A549 (cell line): ENCODE measurements around the gene CCDC116. TPM values are rescaled to one million over a fixed set of nuclear protein-coding genes. Genes with fewer than 3 reads are reported as not detected.
A peak's percentile ranks its signal among the peaks of the same experiment; 100 is the strongest.

Source experiments
- ATAC-seq, 2 experiments: fragments of 200-7000 bp in 1 of 2; fragments of >200 bp in 1 of 2; cut with Nextera tagmentation in 1 of 2; cut with Tn5 transposase in 1 of 2; 3 replicates each; pipeline versions ENCODE4 v1.8.0 to v1.9.1; 2018 to 2020; ENCODE audit warnings: mild to moderate bottlenecking in 1 of 2, moderate library complexity in 1 of 2
- CTCF ChIA-PET: fragments of 300-600 bp; sonication (Branson Sonifier 250); formaldehyde crosslinking; extraction: SDS; loops from one replicate; lab custom pipeline; 2021; ENCODE audit warnings: antibody characterized with exemption, inconsistent platforms; lab: Yijun Ruan, JAX
- POLR2A ChIA-PET: fragments of 350-600 bp; formaldehyde crosslinking; extraction: SDS; loops from one replicate; lab custom pipeline; 2021; ENCODE audit warnings: antibody characterized with exemption, inconsistent platforms; lab: Yijun Ruan, JAX
- DNase-seq, 2 experiments: peaks; one replicate each; pipeline versions ENCODE4 v3.0.0 to v3.0.0-alpha.2; 2011 to 2016; ENCODE audit warnings: low read depth in 1 of 2, low spot score in 1 of 2
- FAIRE-seq: peaks from 2 replicates; lab custom pipeline; 2011; peaks lifted over from hg19 to GRCh38; lab: Jason Lieb, UNC
- H3K27ac ChIP-seq, 2 experiments: fragments of >200 bp; sonication (Bioruptor Twin); formaldehyde crosslinking; 3 replicates each; pipeline ENCODE4 v1.5.1; 2016 to 2017
- H3K4me1 ChIP-seq: fragments of >200 bp; sonication (Bioruptor Twin); formaldehyde crosslinking; 3 replicates; pipeline ENCODE4 v1.6.1; 2016
- H3K4me2 ChIP-seq: fragments of >200 bp; sonication (Bioruptor Twin); formaldehyde crosslinking; 3 replicates; pipeline ENCODE4 v1.6.1; 2016
- H3K4me3 ChIP-seq: fragments of >200 bp; sonication (Bioruptor Twin); formaldehyde crosslinking; 3 replicates; pipeline ENCODE4 v1.5.1; 2016
- H3K9me3 ChIP-seq: fragments of >200 bp; sonication (Bioruptor Twin); formaldehyde crosslinking; 3 replicates; pipeline ENCODE4 v1.6.1; 2016
- ATOH8 ChIP-seq: fragments of 250-450 bp; sonication (Bioruptor Pico); IDR thresholded peaks from 2 replicates; pipeline ENCODE4 v1.5.0; 2020; ENCODE audit warnings: low read depth, mild to moderate bottlenecking, moderate library complexity
- BHLHE40 ChIP-seq: IDR thresholded peaks from 2 replicates; pipeline ENCODE4 v1.6.1; 2012; ENCODE audit warnings: low read depth, low read length, inconsistent platforms
- CBX2 ChIP-seq: fragments of 200-600 bp; sonication (generic); IDR thresholded peaks from 2 replicates; pipeline ENCODE4 v1.6.1; 2016; ENCODE audit warnings: low read depth, mild to moderate bottlenecking, borderline replicate concordance
- E2F6 ChIP-seq: IDR thresholded peaks from 2 replicates; pipeline ENCODE4 v1.6.1; 2012; ENCODE audit warnings: low read depth, borderline replicate concordance
- EHMT2 ChIP-seq: fragments of 200-600 bp; sonication (generic); IDR thresholded peaks from 2 replicates; pipeline ENCODE4 v1.6.1; 2016; ENCODE audit warnings: antibody characterized with exemption, low read depth, mild to moderate bottlenecking, moderate library complexity
- ELK1 ChIP-seq: fragments of 150-350 bp; IDR thresholded peaks from 2 replicates; pipeline ENCODE4 v1.6.1; 2014; ENCODE audit warnings: low read depth, mild to moderate bottlenecking, low read length
- EP300 ChIP-seq, 2 experiments: fragments of >200 bp; sonication (Bioruptor Twin); formaldehyde crosslinking; IDR thresholded peaks; 2 replicates in 1 of 2; 3 replicates in 1 of 2; pipeline ENCODE4 v1.6.1; 2016 to 2017
- ESRRA ChIP-seq: fragments of 150-350 bp; IDR thresholded peaks from 2 replicates; pipeline ENCODE4 v1.6.1; 2014; ENCODE audit warnings: mild to moderate bottlenecking, low read length, borderline replicate concordance
- HEYL ChIP-seq: fragments of 250-450 bp; sonication (Bioruptor Pico); IDR thresholded peaks from 2 replicates; pipeline ENCODE4 v1.8.0; 2021; ENCODE audit warnings: mild to moderate bottlenecking, moderate library complexity
- HOXB5 ChIP-seq: fragments of 250-450 bp; sonication (Bioruptor Pico); IDR thresholded peaks from 2 replicates; pipeline ENCODE4 v1.5.0; 2020; ENCODE audit warnings: mild to moderate bottlenecking, moderate library complexity
- JUN ChIP-seq, 2 experiments: fragments of >200 bp; sonication (Bioruptor Twin); formaldehyde crosslinking; IDR thresholded peaks; 2 replicates in 1 of 2; 3 replicates in 1 of 2; pipeline ENCODE4 v1.6.1; 2016 to 2017
- KDM5A ChIP-seq: fragments of 200-600 bp; sonication (generic); IDR thresholded peaks from 2 replicates; pipeline ENCODE4 v1.6.1; 2016; ENCODE audit warnings: antibody characterized with exemption, mild to moderate bottlenecking
- MAFK ChIP-seq: fragments of 450-650 bp; IDR thresholded peaks from 2 replicates; pipeline ENCODE4 v1.6.1; 2014; ENCODE audit not compliant: partially characterized antibody
- MYC ChIP-seq: IDR thresholded peaks from 2 replicates; pipeline ENCODE4 v1.6.1; 2012; ENCODE audit warnings: mild to moderate bottlenecking, inconsistent platforms, low read length, improper control_type of control experiment, borderline replicate concordance
- NFE2L2 ChIP-seq: fragments of 150-350 bp; conservative IDR thresholded peaks from 2 replicates; pipeline ENCODE4 v1.6.1; 2014; ENCODE audit warnings: low read length
- PHF8 ChIP-seq: fragments of 200-600 bp; sonication (generic); IDR thresholded peaks from 2 replicates; pipeline ENCODE4 v1.6.1; 2016; ENCODE audit warnings: low read depth, mild to moderate bottlenecking, antibody characterized with exemption, moderate library complexity, borderline replicate concordance
- POLR2A ChIP-seq: IDR thresholded peaks from 2 replicates; pipeline ENCODE4 v1.6.1; 2012; ENCODE audit warnings: mild to moderate bottlenecking, low read length
- RAD21 ChIP-seq, 2 experiments: fragments of >200 bp in 1 of 2; sonication (Bioruptor Twin) in 1 of 2; formaldehyde crosslinking in 1 of 2; IDR thresholded peaks in 1 of 2; conservative IDR thresholded peaks in 1 of 2; 2 replicates in 1 of 2; 3 replicates in 1 of 2; pipeline ENCODE4 v1.6.1; 2012 to 2018; ENCODE audit warnings: inconsistent platforms in 1 of 2
- RFX5 ChIP-seq: fragments of 450-650 bp; IDR thresholded peaks from 2 replicates; pipeline ENCODE4 v1.7.1; 2014; ENCODE audit warnings: antibody characterized with exemption, mild to moderate bottlenecking, moderate library complexity
- RNF2 ChIP-seq: fragments of 200-600 bp; sonication (generic); IDR thresholded peaks from 2 replicates; pipeline ENCODE4 v1.6.1; 2016; ENCODE audit warnings: low read depth, mild to moderate bottlenecking, antibody characterized with exemption, moderate library complexity, borderline replicate concordance
- SMC3 ChIP-seq: fragments of >200 bp; sonication (Bioruptor Twin); formaldehyde crosslinking; IDR thresholded peaks from 3 replicates; pipeline ENCODE4 v1.6.1; 2018; ENCODE audit warnings: inconsistent platforms
- TFCP2L1 ChIP-seq: fragments of 250-450 bp; sonication (Bioruptor Pico); IDR thresholded peaks from 2 replicates; pipeline ENCODE4 v1.5.0; 2021; ENCODE audit warnings: mild to moderate bottlenecking
- WGBS: methylation state at CpG from one replicate; pipeline ENCODE4 v1.1.6; 2017; ENCODE audit errors: missing lambda C conversion rate; 5-methylcytosine and 5-hydroxymethylcytosine counted together
- polyA plus RNA-seq, 4 experiments: library from polyadenylated mRNA; depleted of rRNA in 3 of 4; stranded (reverse); fragments of >200 nt; fragmentation: RNase III in 1 of 4; extraction: RNeasy Plus Mini Kit Qiagen cat#74134 plus additional on column Dnase treatment in 1 of 4; gene quantifications; 2 replicates in 3 of 4; 3 replicates in 1 of 4; pipeline ENCODE4 v1.2.3, GENCODE V29; 2011 to 2017
- TF ChIP-seq, protein P1 (sequence below): IDR thresholded peaks from 2 replicates; pipeline ENCODE4 v1.6.1; 2012
- TF ChIP-seq, protein P2 (sequence below): fragments of 200-600 bp; sonication (generic); IDR thresholded peaks from 2 replicates; pipeline ENCODE4 v1.6.1; 2016; ENCODE audit warnings: antibody characterized with exemption, mild to moderate bottlenecking, moderate library complexity

The CCDC116 gene
- polyA plus RNA-seq, 2 of the 4 experiments (the other 2 are of a cell fraction), result 0.06 TPM; not detected in 1

GRCh38 chr22:21641417-21641788 lies 8.8 kb downstream of the CCDC116 start (continued):
- TF ChIP-seq E2F6 (no peak), MAFK (no peak), EP300 (IDR thresholded peaks at IDR 0.05) (no peak), MYC (no peak), BHLHE40 (no peak), EHMT2 (no peak), NFE2L2 (no peak), RNF2 (no peak), KDM5A (peak; percentile 50; the same call in 1 of the 2 replicates), HEYL (CRISPR knock-in tag) (no peak), ESRRA (no peak), RAD21 (conservative IDR thresholded peaks at IDR 0.05 in 1 of 2, IDR thresholded peaks at IDR 0.05 in 1 of 2) (peak; percentile 48 to 55), SMC3 (peak; percentile 46), ATOH8 (CRISPR knock-in tag) (no peak), TFCP2L1 (no peak)
- TF ChIP-seq, protein P1, sequence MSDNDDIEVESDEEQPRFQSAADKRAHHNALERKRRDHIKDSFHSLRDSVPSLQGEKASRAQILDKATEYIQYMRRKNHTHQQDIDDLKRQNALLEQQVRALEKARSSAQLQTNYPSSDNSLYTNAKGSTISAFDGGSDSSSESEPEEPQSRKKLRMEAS, result 0 out of 2 replicates have a peak, but pooled peaks have one; percentile 12

- POLR2A ChIA-PET, result interaction anchor here (0.6 to 2.3 kb wide), 5 partner anchors 11 to 185 kb away, joined by 3 to 30 read pairs (median 7); no protein-coding TSS in a partner anchor
- TF ChIP-seq RAD21 (conservative IDR thresholded peaks at IDR 0.05 in 1 of 2, IDR thresholded peaks at IDR 0.05 in 1 of 2), result no peak
- TF ChIP-seq HOXB5 (CRISPR knock-in tag), result 0 out of 2 replicates have a peak, but pooled peaks have one; percentile 25
- 0 out of 2 replicates have a peak, but pooled peaks have one; percentile 38 for TF ChIP-seq KDM5A
- TF ChIP-seq JUN (IDR thresholded peaks at IDR 0.05), result peak in 1 of 2 experiments; percentile 30; a peak in 1 of 5 replicates
- TF ChIP-seq PHF8, result peak; percentile 45
- TF ChIP-seq, protein P1, result peak; percentile 62; the same call in 1 of the 2 replicates
- TF ChIP-seq CBX2, result no peak
- TF ChIP-seq, protein P2, sequence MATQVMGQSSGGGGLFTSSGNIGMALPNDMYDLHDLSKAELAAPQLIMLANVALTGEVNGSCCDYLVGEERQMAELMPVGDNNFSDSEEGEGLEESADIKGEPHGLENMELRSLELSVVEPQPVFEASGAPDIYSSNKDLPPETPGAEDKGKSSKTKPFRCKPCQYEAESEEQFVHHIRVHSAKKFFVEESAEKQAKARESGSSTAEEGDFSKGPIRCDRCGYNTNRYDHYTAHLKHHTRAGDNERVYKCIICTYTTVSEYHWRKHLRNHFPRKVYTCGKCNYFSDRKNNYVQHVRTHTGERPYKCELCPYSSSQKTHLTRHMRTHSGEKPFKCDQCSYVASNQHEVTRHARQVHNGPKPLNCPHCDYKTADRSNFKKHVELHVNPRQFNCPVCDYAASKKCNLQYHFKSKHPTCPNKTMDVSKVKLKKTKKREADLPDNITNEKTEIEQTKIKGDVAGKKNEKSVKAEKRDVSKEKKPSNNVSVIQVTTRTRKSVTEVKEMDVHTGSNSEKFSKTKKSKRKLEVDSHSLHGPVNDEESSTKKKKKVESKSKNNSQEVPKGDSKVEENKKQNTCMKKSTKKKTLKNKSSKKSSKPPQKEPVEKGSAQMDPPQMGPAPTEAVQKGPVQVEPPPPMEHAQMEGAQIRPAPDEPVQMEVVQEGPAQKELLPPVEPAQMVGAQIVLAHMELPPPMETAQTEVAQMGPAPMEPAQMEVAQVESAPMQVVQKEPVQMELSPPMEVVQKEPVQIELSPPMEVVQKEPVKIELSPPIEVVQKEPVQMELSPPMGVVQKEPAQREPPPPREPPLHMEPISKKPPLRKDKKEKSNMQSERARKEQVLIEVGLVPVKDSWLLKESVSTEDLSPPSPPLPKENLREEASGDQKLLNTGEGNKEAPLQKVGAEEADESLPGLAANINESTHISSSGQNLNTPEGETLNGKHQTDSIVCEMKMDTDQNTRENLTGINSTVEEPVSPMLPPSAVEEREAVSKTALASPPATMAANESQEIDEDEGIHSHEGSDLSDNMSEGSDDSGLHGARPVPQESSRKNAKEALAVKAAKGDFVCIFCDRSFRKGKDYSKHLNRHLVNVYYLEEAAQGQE, result peak; percentile 51
- peak; percentile 81 for TF ChIP-seq POLR2A
- TF ChIP-seq ELK1, result no peak
- TF ChIP-seq TFCP2L1, result no peak
- TF ChIP-seq E2F6, result peak; percentile 62; the same call in 1 of the 2 replicates
- peak; percentile 60; the same call in 1 of the 2 replicates for TF ChIP-seq RFX5
- TF ChIP-seq, all 56 proteins: peak for 9
- ATAC-seq (peak; percentile 92 to 94), DNase-seq (peak; percentile 94 to 97), FAIRE-seq (no peak)
- H3K9me3 ChIP-seq, result no peaks in the 10 kb centered on the region
- H3K4me2 ChIP-seq, result peak within 1 kb of the TSS; percentile 95
- peak within 1 kb of the TSS; percentile 70 to 89 for H3K27ac ChIP-seq
- peaks cover 10% of the 10 kb centered on the region; the same call in 2 of the 3 replicates for H3K4me1 ChIP-seq
- peak within 1 kb of the TSS; percentile 71 for H3K4me3 ChIP-seq
- CTCF ChIA-PET, result interaction anchor here (0.7 to 6.5 kb wide), 14 partner anchors 11 to 56 kb away, joined by 3 to 133 read pairs (median 6); partner anchors contain the start of genes CCDC116 and YDJC
- 0% methylated on average over 8 of the region's 76 CpGs for WGBS
Measured at GRCh38 chr22:21641789-21642583, 9.4 kb downstream of the CCDC116 start, which contains the start of gene SDF2L1. Gene SDF2L1 (plus strand): TSS chr22:21642302. CDS start chr22:21642337, 35 bp downstream.
